Keratinocyte (primary cell): ENCODE measurements around the gene MYOD1. TPM values are rescaled to one million over a fixed set of nuclear protein-coding genes. Genes with fewer than 3 reads are reported as not detected.

Source experiments
- DNase-seq: peaks from one replicate; pipeline ENCODE4 v3.0.0-alpha.2; 2011; ENCODE audit warnings: low read depth, missing footprints, low spot score
- FAIRE-seq: peaks from 2 replicates; lab custom pipeline; 2011; peaks lifted over from hg19 to GRCh38; lab: Jason Lieb, UNC
- H2AFZ ChIP-seq: 2 replicates; pipeline ENCODE4 v1.6.0; 2012; ENCODE audit warnings: low read length, control low read depth, inconsistent platforms; ENCODE audit not compliant: control insufficient read depth
- H3K27ac ChIP-seq: 2 replicates; pipeline ENCODE4 v1.5.1; 2011; ENCODE audit warnings: low read length; ENCODE audit not compliant: control insufficient read depth, insufficient read depth
- H3K27me3 ChIP-seq: 3 replicates; pipeline ENCODE4 v1.6.0; 2011; ENCODE audit warnings: low read length; ENCODE audit not compliant: control insufficient read depth, insufficient read depth; ENCODE audit errors: extremely low read depth
- H3K36me3 ChIP-seq, 2 experiments: 2 replicates in 1 of 2; 3 replicates in 1 of 2; pipeline ENCODE4 v1.5.1; 2011; ENCODE audit warnings: low read length in 2 of 2, mild to moderate bottlenecking in 1 of 2; ENCODE audit not compliant: control insufficient read depth in 2 of 2, insufficient read depth in 2 of 2; ENCODE audit errors: extremely low read depth in 1 of 2
- H3K4me1 ChIP-seq: 3 replicates; pipeline ENCODE4 v1.5.1; 2011; ENCODE audit warnings: low read length; ENCODE audit not compliant: control insufficient read depth, insufficient read depth; ENCODE audit errors: extremely low read depth
- H3K4me2 ChIP-seq: 3 replicates; pipeline ENCODE4 v1.6.0; 2011; ENCODE audit warnings: low read depth, low read length; ENCODE audit not compliant: control insufficient read depth, insufficient read depth; ENCODE audit errors: extremely low read depth
- H3K4me3 ChIP-seq, 3 experiments: fragments of 200-600 bp in 1 of 3; sonication (generic) in 1 of 3; 2 replicates in 2 of 3; 3 replicates in 1 of 3; pipeline ENCODE4 v1.5.1; 2011 to 2016; ENCODE audit warnings: low read length in 3 of 3, mild to moderate bottlenecking in 3 of 3, control low read depth in 2 of 3, inconsistent platforms in 1 of 3, low read depth in 1 of 3, mixed read lengths in 1 of 3, mixed run types in 1 of 3, moderate library complexity in 1 of 3; ENCODE audit not compliant: control insufficient read depth in 2 of 3, insufficient read depth in 2 of 3; ENCODE audit errors: extremely low read depth in 1 of 3
- H3K79me2 ChIP-seq: 2 replicates; pipeline ENCODE4 v1.6.0; 2012; ENCODE audit warnings: low read length; ENCODE audit not compliant: control insufficient read depth, insufficient read depth
- H3K9ac ChIP-seq: 3 replicates; pipeline ENCODE4 v1.6.0; 2011; ENCODE audit warnings: low read length; ENCODE audit not compliant: control insufficient read depth, insufficient read depth; ENCODE audit errors: extremely low read depth
- H3K9me1 ChIP-seq: 3 replicates; pipeline ENCODE4 v1.6.0; 2011; ENCODE audit warnings: low read length; ENCODE audit not compliant: control insufficient read depth, insufficient read depth; ENCODE audit errors: extremely low read depth
- H3K9me3 ChIP-seq: 2 replicates; pipeline ENCODE4 v1.5.1; 2012; ENCODE audit warnings: low read depth, low read length; ENCODE audit not compliant: control insufficient read depth
- H4K20me1 ChIP-seq: 3 replicates; pipeline ENCODE4 v1.6.0; 2011; ENCODE audit warnings: low read length; ENCODE audit not compliant: control insufficient read depth, insufficient read depth; ENCODE audit errors: extremely low read depth
- CTCF ChIP-seq, 3 experiments: IDR thresholded peaks in 1 of 3; conservative IDR thresholded peaks in 1 of 3; optimal IDR thresholded peaks in 1 of 3; 2 replicates in 2 of 3; 3 replicates in 1 of 3; pipeline versions ENCODE3 to v1.5.1; 2011; ENCODE audit warnings: low read length in 3 of 3, mild to moderate bottlenecking in 3 of 3, moderate library complexity in 2 of 3, control low read depth in 1 of 3, inconsistent platforms in 1 of 3; ENCODE audit not compliant: insufficient read depth in 2 of 3; ENCODE audit errors: extremely low read depth in 1 of 3
- EZH2 ChIP-seq: IDR thresholded peaks from one replicate; pipeline ENCODE4 v1.6.1; 2012; ENCODE audit warnings: inconsistent platforms, mild to moderate bottlenecking, low read length, moderate library complexity
- dilution Hi-C: fragments of 300-500 bp; cut with MboI; formaldehyde crosslinking; loops from one replicate; pipeline ENCODE4 v1.7.0; 2020; ENCODE audit warnings: low sequenced_read_pairs; ENCODE audit not compliant: extremely low pct_ligation_motif_present
- polyA plus RNA-seq, 5 experiments: library from polyadenylated mRNA; depleted of rRNA in 3 of 5; stranded (reverse) in 3 of 5; stranded (forward) in 1 of 5; unstranded in 1 of 5; fragments of >200 nt; gene quantifications; 1 replicate in 1 of 5; 2 replicates in 3 of 5; 3 replicates in 1 of 5; pipeline versions ENCODE4 v1.2.1 to v1.2.3, GENCODE V29; 2011 to 2012; ENCODE audit warnings: missing spikeins in 2 of 5, low read depth in 1 of 5, low replicate concordance in 1 of 5

Gene MYOD1
- polyA plus RNA-seq, 1 donor (not counting 4 experiments of a cell fraction or from before 2014, with no cell fraction given): not detected

- no peaks in the 10 kb centered on the region for H3K4me1 ChIP-seq
- no peak overlapping the region for H2AFZ ChIP-seq
- DNase-seq (no peak), FAIRE-seq (no peak)
- H4K20me1 ChIP-seq: no peaks in the 10 kb centered on the region
- no peaks in the 10 kb centered on the region for H3K36me3 ChIP-seq
- H3K27ac ChIP-seq: no peak overlapping the region
- no peak overlapping the region for H3K4me3 ChIP-seq
- H3K79me2 ChIP-seq: no peaks in the 10 kb centered on the region
- no peaks in the 10 kb centered on the region for H3K9me1 ChIP-seq
- no peaks in the 10 kb centered on the region for H3K9me3 ChIP-seq
- TF ChIP-seq EZH2: no peak
- no peak for TF ChIP-seq CTCF (optimal IDR thresholded peaks at IDR 0.05 in 1 of 3, IDR thresholded peaks at IDR 0.05 in 1 of 3, conservative IDR thresholded peaks at IDR 0.05 in 1 of 3; ENCODE audit: extremely low read depth in 1 of 3, insufficient read depth in 2 of 3, low read length in 3 of 3)
- H3K27me3 ChIP-seq: peaks cover 19% of the 10 kb centered on the region
- no peak overlapping the region for H3K4me2 ChIP-seq
- dilution Hi-C loops: no loop called here
- no peak overlapping the region for H3K9ac ChIP-seq
These were observed 22.6 kb downstream of the MYOD1 start for GRCh38 chr11:17742019-17742418.

GRCh38 chr11:17743026-17743807 is 23.8 kb downstream of the MYOD1 start:
- H4K20me1 ChIP-seq: no peaks in the 10 kb centered on the region
- dilution Hi-C loops: no loop called here
- no peak for FAIRE-seq
- no peaks in the 10 kb centered on the region for H3K9me3 ChIP-seq
- no peak overlapping the region for H3K4me2 ChIP-seq
- no peak for DNase-seq
- H3K4me1 ChIP-seq: no peaks in the 10 kb centered on the region
- H3K4me3 ChIP-seq: no peak overlapping the region
- peaks cover 9% of the 10 kb centered on the region for H3K27me3 ChIP-seq
- H3K9ac ChIP-seq: no peak overlapping the region
- TF ChIP-seq CTCF (optimal IDR thresholded peaks at IDR 0.05 in 1 of 3, IDR thresholded peaks at IDR 0.05 in 1 of 3, conservative IDR thresholded peaks at IDR 0.05 in 1 of 3; ENCODE audit: extremely low read depth in 1 of 3, insufficient read depth in 2 of 3, low read length in 3 of 3) (no peak), EZH2 (no peak)
- no peaks in the 10 kb centered on the region for H3K9me1 ChIP-seq
- H3K27ac ChIP-seq: no peak overlapping the region
- no peak overlapping the region for H2AFZ ChIP-seq
- no peaks in the 10 kb centered on the region for H3K36me3 ChIP-seq
- no peaks in the 10 kb centered on the region for H3K79me2 ChIP-seq
